HCT116 (cell line): ENCODE results near the gene IL1RL1. TPM values are rescaled to one million over a fixed set of nuclear protein-coding genes. Genes with fewer than 3 reads are reported as not detected.

Experiments used
- ATAC-seq: fragments of 200-7000 bp; cut with Tn5 transposase; 2 replicates; pipeline ENCODE4 v1.9.1; 2020; ENCODE audit warnings: mild to moderate bottlenecking, moderate library complexity
- BruUV-seq: library from RNA; stranded (reverse); fragments of 400-500 nt; replicated peaks from 2 replicates; lab custom pipeline; 2021; lab: Mats Ljungman, UMichigan
- CTCF ChIA-PET: fragments of 300-600 bp; sonication (Branson Sonifier 250); formaldehyde crosslinking; loops from one replicate; lab custom pipeline; 2021; ENCODE audit warnings: antibody characterized with exemption; lab: Charles Lee
- POLR2A ChIA-PET: fragments of 300-600, 350-600 bp; sonication (Branson Sonifier 250); formaldehyde crosslinking; loops from one replicate; lab custom pipeline; 2021; ENCODE audit warnings: antibody characterized with exemption; lab: Charles Lee
- RAD21 ChIA-PET, 2 experiments: fragments of 300-600 bp; sonication (Branson Sonifier 250); formaldehyde crosslinking; loops; one replicate each; lab custom pipeline; 2023; ENCODE audit warnings: low total read pairs in 2 of 2; ENCODE audit not compliant: uncharacterized antibody in 2 of 2, unreplicated experiment in 2 of 2, low non-redundant PET in 1 of 2; lab: Charles Lee
- DNase-seq: peaks from one replicate; pipeline ENCODE4 v3.0.0-alpha.2; 2010; ENCODE audit warnings: low read depth, low spot score
- H2AFZ ChIP-seq: fragments of 200-600 bp; shearing (Covaris generic), sonication (generic); 2 replicates; pipeline ENCODE4 v1.6.1; 2017; ENCODE audit warnings: low read depth, mixed run types, mixed read lengths, antibody characterized with exemption, low read length; ENCODE audit not compliant: poor library complexity, severe bottlenecking
- H3K27ac ChIP-seq: 2 replicates; pipeline ENCODE4 v1.5.1; 2012; ENCODE audit warnings: low read depth, low read length
- H3K27me3 ChIP-seq: fragments of 200-600 bp; sonication (generic); 2 replicates; pipeline ENCODE4 v1.6.1; 2016; ENCODE audit warnings: mixed run types, low read length, mixed read lengths; ENCODE audit not compliant: insufficient read depth
- H3K36me3 ChIP-seq, 2 experiments: fragments of 200-500 bp in 1 of 2; fragments of 200-600 bp in 1 of 2; sonication (Bioruptor generic) in 1 of 2; sonication (generic) in 1 of 2; 2 replicates each; pipeline versions ENCODE4 v1.5.1 to v1.6.1; 2014 to 2016; ENCODE audit warnings: low read length in 2 of 2, inconsistent platforms in 1 of 2, mixed read lengths in 1 of 2, mixed run types in 1 of 2; ENCODE audit not compliant: insufficient read depth in 2 of 2, control insufficient read depth in 1 of 2
- H3K4me1 ChIP-seq, 2 experiments: fragments of 200-600 bp in 1 of 2; sonication (generic) in 1 of 2; 2 replicates each; pipeline versions ENCODE4 v1.5.1 to v1.6.1; 2012 to 2017; ENCODE audit warnings: low read length in 2 of 2, inconsistent platforms in 1 of 2, mild to moderate bottlenecking in 1 of 2, mixed read lengths in 1 of 2, mixed run types in 1 of 2, moderate library complexity in 1 of 2; ENCODE audit not compliant: insufficient read depth in 2 of 2, control insufficient read depth in 1 of 2
- H3K4me2 ChIP-seq: fragments of 200-600 bp; sonication (generic); 2 replicates; pipeline ENCODE4 v1.6.1; 2017; ENCODE audit warnings: mixed run types, low read length, mixed read lengths
- H3K4me3 ChIP-seq, 2 experiments: fragments of 200-600 bp in 1 of 2; sonication (generic) in 1 of 2; replicated peaks in 1 of 2; 2 replicates each; pipeline ENCODE4 v1.5.1; 2011 to 2016; ENCODE audit warnings: low read length in 2 of 2, control low read depth in 1 of 2, low read depth in 1 of 2, mild to moderate bottlenecking in 1 of 2, mixed read lengths in 1 of 2, mixed run types in 1 of 2
- H3K79me2 ChIP-seq: fragments of 200-600 bp; sonication (generic); 2 replicates; pipeline ENCODE4 v1.6.1; 2017; ENCODE audit warnings: mild to moderate bottlenecking, mixed run types, low read length, moderate library complexity, mixed read lengths; ENCODE audit not compliant: insufficient read depth
- H3K9ac ChIP-seq: fragments of 200-600 bp; sonication (generic); 2 replicates; pipeline ENCODE4 v1.6.1; 2016; ENCODE audit warnings: low read length, mixed read lengths
- H3K9me2 ChIP-seq: fragments of 200-600 bp; sonication (generic), shearing (Covaris generic); 2 replicates; pipeline ENCODE4 v1.6.1; 2017; ENCODE audit warnings: mixed run types, mild to moderate bottlenecking, moderate library complexity; ENCODE audit not compliant: insufficient read depth
- H3K9me3 ChIP-seq, 2 experiments: fragments of 200-500 bp in 1 of 2; fragments of 200-600 bp in 1 of 2; sonication (Bioruptor generic) in 1 of 2; sonication (generic) in 1 of 2; 2 replicates each; pipeline ENCODE4 v1.6.1; 2014 to 2017; ENCODE audit warnings: low read length in 2 of 2, mixed read lengths in 2 of 2, inconsistent platforms in 1 of 2, low read depth in 1 of 2, mild to moderate bottlenecking in 1 of 2, mixed run types in 1 of 2, moderate library complexity in 1 of 2; ENCODE audit not compliant: control insufficient read depth in 1 of 2, insufficient read depth in 1 of 2
- H4K20me1 ChIP-seq: fragments of 200-600 bp; sonication (generic), shearing (Covaris generic); 2 replicates; pipeline ENCODE4 v1.6.1; 2017; ENCODE audit warnings: mixed run types, mild to moderate bottlenecking, moderate library complexity; ENCODE audit not compliant: insufficient read depth
- CBX3 ChIP-seq: IDR thresholded peaks from 2 replicates; pipeline ENCODE4 v1.6.1; 2012; ENCODE audit warnings: low read depth
- CEBPB ChIP-seq: IDR thresholded peaks from 2 replicates; pipeline ENCODE4 v1.6.1; 2012; ENCODE audit warnings: low read depth
- ELF1 ChIP-seq: IDR thresholded peaks from 2 replicates; pipeline ENCODE4 v1.6.1; 2012; ENCODE audit warnings: low read depth, borderline replicate concordance
- FOSL1 ChIP-seq: IDR thresholded peaks from 2 replicates; pipeline ENCODE4 v1.6.1; 2012; ENCODE audit warnings: low read depth
- POLR2AphosphoS5 ChIP-seq: IDR thresholded peaks from 2 replicates; pipeline ENCODE4 v1.6.1; 2011; ENCODE audit warnings: mild to moderate bottlenecking, low read depth, low read length, moderate library complexity
- SIN3A ChIP-seq: IDR thresholded peaks from 2 replicates; pipeline ENCODE4 v1.6.1; 2012; ENCODE audit warnings: low read depth
- SRF ChIP-seq: IDR thresholded peaks from 2 replicates; pipeline ENCODE4 v1.6.1; 2012; ENCODE audit warnings: low read depth
- TCF7L2 ChIP-seq: IDR thresholded peaks from 2 replicates; pipeline ENCODE4 v1.7.0; 2011; ENCODE audit warnings: borderline replicate concordance, inconsistent platforms; ENCODE audit not compliant: insufficient read depth, insufficient read length; ENCODE audit errors: extremely low read depth
- ZBTB33 ChIP-seq: IDR thresholded peaks from 2 replicates; pipeline ENCODE4 v1.6.1; 2011; ENCODE audit warnings: mild to moderate bottlenecking, low read length, moderate library complexity; ENCODE audit not compliant: insufficient replicate concordance; ENCODE audit errors: extremely low read depth
- intact Hi-C: fragments of 100-400 bp; cut with micrococcal nuclease; formaldehyde crosslinking; loops from 2 replicates; pipeline ENCODE4 v1.10.0; 2022
- total RNA-seq: library from RNA; stranded (reverse); gene quantifications from one replicate; pipeline ENCODE4 v1.2.1, GENCODE V29; 2021; ENCODE audit not compliant: unreplicated experiment
- TF ChIP-seq, protein P1 (sequence below): IDR thresholded peaks from 2 replicates; pipeline ENCODE4 v1.6.1; 2012
- TF ChIP-seq, protein P2 (sequence below): IDR thresholded peaks from 2 replicates; pipeline ENCODE4 v1.6.1; 2012; ENCODE audit warnings: low read depth

IL1RL1 gene
- total RNA-seq, 1 experiment from 2014 or later = not detected

DNA sequence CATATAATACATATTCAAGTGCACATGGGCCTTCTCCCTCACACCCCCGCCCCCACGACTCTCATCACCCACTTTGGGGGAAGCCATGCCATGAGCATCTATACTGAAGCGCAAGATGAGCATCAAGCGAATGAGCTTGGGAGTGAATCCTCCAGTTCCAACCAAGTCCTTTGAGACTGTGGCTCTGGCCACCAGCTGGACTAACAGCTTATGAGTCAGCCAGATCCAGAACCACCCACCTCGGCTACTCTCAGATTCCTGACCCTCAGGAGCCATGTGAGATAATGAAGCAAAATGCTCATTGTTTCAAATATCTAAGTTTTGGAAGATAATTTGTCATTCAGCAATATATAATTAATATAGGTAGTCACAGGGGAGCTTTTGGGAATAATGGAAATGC lies 22.2 kb upstream of the IL1RL1 start:
- H3K9me2 ChIP-seq = no peaks in the 10 kb centered on the region
- H4K20me1 ChIP-seq = no peaks in the 10 kb centered on the region
- no peaks in the 10 kb centered on the region for H3K9me3 ChIP-seq
- TF ChIP-seq CEBPB (no peak), SIN3A (no peak), CBX3 (no peak), SRF (no peak), TCF7L2 (no peak), ZBTB33 (no peak), FOSL1 (no peak), POLR2AphosphoS5 (no peak), ELF1 (no peak)
- TF ChIP-seq, protein P1, sequence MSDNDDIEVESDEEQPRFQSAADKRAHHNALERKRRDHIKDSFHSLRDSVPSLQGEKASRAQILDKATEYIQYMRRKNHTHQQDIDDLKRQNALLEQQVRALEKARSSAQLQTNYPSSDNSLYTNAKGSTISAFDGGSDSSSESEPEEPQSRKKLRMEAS = no peak
- TF ChIP-seq, protein P2, sequence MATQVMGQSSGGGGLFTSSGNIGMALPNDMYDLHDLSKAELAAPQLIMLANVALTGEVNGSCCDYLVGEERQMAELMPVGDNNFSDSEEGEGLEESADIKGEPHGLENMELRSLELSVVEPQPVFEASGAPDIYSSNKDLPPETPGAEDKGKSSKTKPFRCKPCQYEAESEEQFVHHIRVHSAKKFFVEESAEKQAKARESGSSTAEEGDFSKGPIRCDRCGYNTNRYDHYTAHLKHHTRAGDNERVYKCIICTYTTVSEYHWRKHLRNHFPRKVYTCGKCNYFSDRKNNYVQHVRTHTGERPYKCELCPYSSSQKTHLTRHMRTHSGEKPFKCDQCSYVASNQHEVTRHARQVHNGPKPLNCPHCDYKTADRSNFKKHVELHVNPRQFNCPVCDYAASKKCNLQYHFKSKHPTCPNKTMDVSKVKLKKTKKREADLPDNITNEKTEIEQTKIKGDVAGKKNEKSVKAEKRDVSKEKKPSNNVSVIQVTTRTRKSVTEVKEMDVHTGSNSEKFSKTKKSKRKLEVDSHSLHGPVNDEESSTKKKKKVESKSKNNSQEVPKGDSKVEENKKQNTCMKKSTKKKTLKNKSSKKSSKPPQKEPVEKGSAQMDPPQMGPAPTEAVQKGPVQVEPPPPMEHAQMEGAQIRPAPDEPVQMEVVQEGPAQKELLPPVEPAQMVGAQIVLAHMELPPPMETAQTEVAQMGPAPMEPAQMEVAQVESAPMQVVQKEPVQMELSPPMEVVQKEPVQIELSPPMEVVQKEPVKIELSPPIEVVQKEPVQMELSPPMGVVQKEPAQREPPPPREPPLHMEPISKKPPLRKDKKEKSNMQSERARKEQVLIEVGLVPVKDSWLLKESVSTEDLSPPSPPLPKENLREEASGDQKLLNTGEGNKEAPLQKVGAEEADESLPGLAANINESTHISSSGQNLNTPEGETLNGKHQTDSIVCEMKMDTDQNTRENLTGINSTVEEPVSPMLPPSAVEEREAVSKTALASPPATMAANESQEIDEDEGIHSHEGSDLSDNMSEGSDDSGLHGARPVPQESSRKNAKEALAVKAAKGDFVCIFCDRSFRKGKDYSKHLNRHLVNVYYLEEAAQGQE = no peak
- no peaks in the 10 kb centered on the region for H3K79me2 ChIP-seq
- no peak overlapping the region for H3K9ac ChIP-seq
- BruUV-seq = no TSS peak
- intact Hi-C loops = no loop called here
- no peaks in the 10 kb centered on the region for H3K4me1 ChIP-seq
- no peak for DNase-seq
- no peak overlapping the region for H3K4me2 ChIP-seq
- H3K27me3 ChIP-seq = 0 out of 2 replicates have a peak, but pooled peaks cover 4% of the 10 kb centered on the region
- ChIA-PET POLR2A (interaction anchor here (0.9 kb wide), 1 partner anchor 13 kb away, joined by 3 read pairs; no protein-coding TSS in a partner anchor), RAD21 (no interaction called here), CTCF (interaction anchor here (1.3 kb wide), 1 partner anchor 13 kb away, joined by 3 read pairs; no protein-coding TSS in a partner anchor)
- no peak overlapping the region for H3K4me3 ChIP-seq
- no peak overlapping the region for H3K27ac ChIP-seq
- no peak overlapping the region for H2AFZ ChIP-seq
- no peaks in the 10 kb centered on the region for H3K36me3 ChIP-seq
- no peak for ATAC-seq
